ENCODE results near the gene FNDC11. TPM values are rescaled to one million over a fixed set of nuclear protein-coding genes. Genes with fewer than 3 reads are reported as not detected.

The FNDC11 gene
- total and polyA plus RNA-seq, 2 of the 13 experiments (the other 11 are each of a cell fraction or from before 2014, with no cell fraction given), result 0.07 TPM; not detected in 1

- TF ChIP-seq HNF1B (CRISPR knock-in tag; IDR thresholded peaks at IDR 0.05) (no peak), DMAP1 (CRISPR knock-in tag; IDR thresholded peaks at IDR 0.05) (no peak), ZNF572 (CRISPR knock-in tag; IDR thresholded peaks at IDR 0.05) (no peak), DNMT1 (CRISPR knock-in tag; IDR thresholded peaks at IDR 0.05) (0 out of 2 replicates have a peak, but pooled peaks have one; percentile 10)
These were observed 19.5 kb upstream of the FNDC11 start (continued) for GRCh38 chr20:63534427-63534830.

GRCh38 chr20:63534831-63535651 lies 18.9 kb upstream of the FNDC11 start:
- intact Hi-C loops (cut with micrococcal nuclease; ENCODE audit: unreplicated experiment), result loop anchor here (5.0 to 10.0 kb wide), 4 partner anchors 92 to 437 kb away; partner anchors contain the start of genes GMEB2, LIME1, RTEL1 and SLC2A4RG
- no peak overlapping the region for H3K9ac ChIP-seq (ENCODE audit: insufficient read depth, low read depth, low read length)
- peak; percentile 1; the same call in 1 of the 3 replicates for ATAC-seq
- TF ChIP-seq TAF1 (CRISPR knock-in tag; IDR thresholded peaks at IDR 0.05), result peak; percentile 33; the same call in 1 of the 2 replicates
- TF ChIP-seq IRF9 (CRISPR knock-in tag; IDR thresholded peaks at IDR 0.05; ENCODE audit: borderline replicate concordance), result peak; percentile 70; the same call in 1 of the 2 replicates
- peak; percentile 17; the same call in 1 of the 2 replicates for TF ChIP-seq SP5 (CRISPR knock-in tag; IDR thresholded peaks at IDR 0.05; ENCODE audit: borderline replicate concordance, low read depth)
- peak; percentile 34; the same call in 1 of the 2 replicates for TF ChIP-seq XBP1 (CRISPR knock-in tag; IDR thresholded peaks at IDR 0.05)
- TF ChIP-seq HHEX (CRISPR knock-in tag; IDR thresholded peaks at IDR 0.05), result no peak
- TF ChIP-seq ZNF407 (CRISPR knock-in tag; IDR thresholded peaks at IDR 0.05; ENCODE audit: not compliant biosample characterization), result peak; percentile 86

More at GRCh38 chr20:63534831-63535651, 18.9 kb upstream of the FNDC11 start:
- ChIA-PET CTCF (ENCODE audit: low intra/inter-chr PET ratio, low total read pairs) (no interaction called here), POLR2A (interaction anchor here (0.8 to 2.7 kb wide), 5 partner anchors 12 to 92 kb away, joined by 3 to 9 read pairs (median 3); partner anchors contain the start of genes GMEB2, HELZ2 and PPDPF)
- Histone ChIP-seq H2AFZ (ENCODE audit: low read length) (no peak overlapping the region), H4K20me1 (ENCODE audit: insufficient read depth, low read length) (no peaks in the 10 kb centered on the region), H3K27ac (ENCODE audit: extremely low read length, insufficient read depth, low read length) (no peak overlapping the region), H3K79me2 (ENCODE audit: insufficient read depth, low read length) (no peaks in the 10 kb centered on the region), H3K4me2 (ENCODE audit: low read depth, low read length) (peak overlapping the region; percentile 54), H3K4me3 (replicated peaks in 1 of 3; ENCODE audit: insufficient read depth in 1 of 3, low read depth in 2 of 3, low read length in 3 of 3) (peak overlapping the region in 2 of 3 experiments; percentile 2 to 53; a peak in 1 of 6 replicates), H3K4me1 (ENCODE audit: insufficient read depth, low read length) (peaks cover 45% of the 10 kb centered on the region), H3K27me3 (ENCODE audit: control insufficient read depth in 1 of 2, insufficient read depth in 2 of 2, low read length in 2 of 2) (peaks cover 39 to 62% of the 10 kb centered on the region in 2 experiments), H3K36me3 (replicated peaks in 1 of 2; ENCODE audit: control insufficient read depth in 1 of 2, insufficient read depth in 2 of 2, low read length in 2 of 2) (no peaks in the 10 kb centered on the region), H3K9me3 (ENCODE audit: low read length) (no peaks in the 10 kb centered on the region)
- 7% methylated on average over 36 of the region's 49 CpGs for WGBS (ENCODE audit: low lambda C conversion rate)
- DNase-seq (ENCODE audit: low spot score) (no peak), FAIRE-seq (peak; percentile 28)
- in situ Hi-C loops (cut with HindIII; ENCODE audit: extremely low pct_ligation_motif_present, low pct_unique_long_range_greater_than_20kb), result loop anchor here (5.0 kb wide), 1 partner anchor 42 kb away; no protein-coding TSS in a partner anchor
- no TSS peak for BruUV-seq (replicated peaks)

All from HepG2 (cell line).